ENCODE measurements around the gene FAM229B.

GRCh38 chr6:112050429-112050828 is 37.0 kb upstream of the FAM229B start:
- no peak for TF ChIP-seq CTCF (conservative IDR thresholded peaks at IDR 0.05 in 1 of 2, IDR thresholded peaks at IDR 0.05 in 1 of 2; ENCODE audit: low read depth in 1 of 2, low read length in 2 of 2)
- no peak for TF ChIP-seq EZH2 (IDR thresholded peaks at IDR 0.05; ENCODE audit: low read length, missing control alignments)
